ENCODE measurements around the gene KIAA2012.

Gene KIAA2012

DNA sequence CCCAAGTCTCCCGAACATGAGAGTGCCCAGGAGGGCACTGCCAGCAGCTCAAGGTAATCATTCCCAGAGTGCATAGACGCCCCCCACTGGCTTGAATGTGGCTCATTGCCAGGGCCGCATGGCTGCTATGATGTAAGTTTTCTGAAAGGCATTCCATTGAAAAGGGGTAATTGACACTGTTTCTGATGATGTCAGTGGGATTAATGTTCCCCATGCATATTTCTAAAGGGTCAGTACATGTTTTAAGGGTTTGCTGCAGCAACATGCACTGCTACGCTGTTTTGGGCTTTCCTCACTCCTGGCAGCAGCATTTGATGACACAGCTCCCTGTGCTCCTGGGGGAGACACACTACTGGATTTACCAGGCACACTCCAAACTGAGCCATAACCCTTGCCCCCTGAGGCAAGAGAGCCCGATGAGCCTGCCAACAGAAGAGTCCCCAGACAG lies 36.7 kb downstream of the KIAA2012 start:
- DNase-seq (ENCODE audit: low read depth): peak; percentile 88
- TF ChIP-seq, protein P1, sequence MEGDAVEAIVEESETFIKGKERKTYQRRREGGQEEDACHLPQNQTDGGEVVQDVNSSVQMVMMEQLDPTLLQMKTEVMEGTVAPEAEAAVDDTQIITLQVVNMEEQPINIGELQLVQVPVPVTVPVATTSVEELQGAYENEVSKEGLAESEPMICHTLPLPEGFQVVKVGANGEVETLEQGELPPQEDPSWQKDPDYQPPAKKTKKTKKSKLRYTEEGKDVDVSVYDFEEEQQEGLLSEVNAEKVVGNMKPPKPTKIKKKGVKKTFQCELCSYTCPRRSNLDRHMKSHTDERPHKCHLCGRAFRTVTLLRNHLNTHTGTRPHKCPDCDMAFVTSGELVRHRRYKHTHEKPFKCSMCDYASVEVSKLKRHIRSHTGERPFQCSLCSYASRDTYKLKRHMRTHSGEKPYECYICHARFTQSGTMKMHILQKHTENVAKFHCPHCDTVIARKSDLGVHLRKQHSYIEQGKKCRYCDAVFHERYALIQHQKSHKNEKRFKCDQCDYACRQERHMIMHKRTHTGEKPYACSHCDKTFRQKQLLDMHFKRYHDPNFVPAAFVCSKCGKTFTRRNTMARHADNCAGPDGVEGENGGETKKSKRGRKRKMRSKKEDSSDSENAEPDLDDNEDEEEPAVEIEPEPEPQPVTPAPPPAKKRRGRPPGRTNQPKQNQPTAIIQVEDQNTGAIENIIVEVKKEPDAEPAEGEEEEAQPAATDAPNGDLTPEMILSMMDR (conservative IDR thresholded peaks at IDR 0.05; ENCODE audit: control insufficient read depth, insufficient read depth, low read depth, low read length): no peak
- H3K4me3 ChIP-seq (ENCODE audit: control insufficient read depth, low read depth, low read length): no peak overlapping the region

DNA sequence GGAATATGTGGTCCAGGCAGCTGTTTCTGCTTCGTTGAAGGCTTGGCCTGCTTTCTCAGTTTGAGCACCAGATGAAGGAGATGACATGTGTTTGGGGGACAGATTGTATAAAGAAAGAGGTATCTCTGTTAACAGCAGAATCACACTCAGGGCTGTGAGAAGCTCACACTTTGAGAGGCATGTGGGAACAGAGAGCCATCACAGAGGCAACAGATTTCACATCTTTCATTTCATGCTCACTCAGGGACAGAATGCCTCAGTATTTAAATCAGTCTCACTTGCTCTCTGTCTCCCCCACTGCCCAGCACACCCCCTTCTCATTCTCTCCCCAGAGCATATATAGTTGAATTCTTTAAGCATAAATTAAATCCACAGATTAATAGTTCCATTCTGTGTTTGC lies 37.4 kb downstream of the KIAA2012 start:
- no peak for DNase-seq (ENCODE audit: low read depth)
- H3K4me3 ChIP-seq (ENCODE audit: control insufficient read depth, low read depth, low read length): no peak overlapping the region
- TF ChIP-seq, protein P1 (conservative IDR thresholded peaks at IDR 0.05; ENCODE audit: control insufficient read depth, insufficient read depth, low read depth, low read length): no peak

DNA sequence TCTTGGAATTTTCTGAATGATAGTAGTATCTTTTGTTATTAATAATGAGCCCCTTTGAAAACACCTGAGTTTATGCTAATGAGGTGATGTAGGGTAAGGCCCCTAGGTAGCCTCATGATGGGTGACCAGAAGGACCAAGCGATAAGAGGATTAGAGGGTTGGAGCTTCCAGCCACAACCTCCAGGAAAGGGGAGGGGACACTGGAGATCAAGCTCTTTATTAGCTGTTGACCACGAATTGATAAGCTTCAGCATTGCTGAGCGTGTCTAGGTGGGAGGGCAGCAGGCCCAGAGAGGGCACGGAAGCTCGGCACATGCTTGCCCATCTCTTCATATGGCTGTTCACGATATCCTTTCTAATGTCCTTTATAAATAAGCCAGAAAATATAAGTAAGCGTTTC lies 39.0 kb downstream of the KIAA2012 start:
- no peak for DNase-seq (ENCODE audit: low read depth)
- TF ChIP-seq, protein P1 (conservative IDR thresholded peaks at IDR 0.05; ENCODE audit: control insufficient read depth, insufficient read depth, low read depth, low read length): no peak
- no peak overlapping the region for H3K4me3 ChIP-seq (ENCODE audit: control insufficient read depth, low read depth, low read length)

DNA sequence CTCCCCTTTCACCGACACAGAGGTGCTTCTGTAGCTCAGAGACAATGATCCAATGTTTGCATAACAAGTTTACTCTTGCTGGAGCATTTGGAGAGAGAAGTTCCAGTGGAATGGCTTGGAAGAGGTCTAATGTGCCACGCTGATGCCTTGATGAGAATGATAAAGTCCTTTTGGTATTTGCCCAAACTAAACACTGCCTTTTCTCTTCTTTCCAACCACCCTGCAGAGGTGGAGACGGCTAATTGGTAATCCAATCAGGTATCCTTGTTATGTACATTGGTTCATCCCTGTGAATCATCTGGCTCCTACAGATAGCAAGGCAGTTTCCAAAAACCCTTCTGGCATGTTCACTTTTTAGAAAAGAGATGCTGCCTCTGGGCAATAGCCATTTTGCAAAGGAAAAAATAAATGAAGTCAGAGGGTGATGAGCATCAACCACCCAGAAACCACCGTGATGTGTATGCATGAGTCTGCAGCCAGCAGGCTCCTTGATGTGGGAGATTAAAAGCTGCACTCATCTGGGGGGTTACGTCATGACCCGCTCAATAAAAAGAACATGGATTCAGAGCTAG lies 40.6 kb downstream of the KIAA2012 start:
- TF ChIP-seq, protein P1 (conservative IDR thresholded peaks at IDR 0.05; ENCODE audit: control insufficient read depth, insufficient read depth, low read depth, low read length): no peak
- no peak overlapping the region for H3K4me3 ChIP-seq (ENCODE audit: control insufficient read depth, low read depth, low read length)
- DNase-seq (ENCODE audit: low read depth): peak; percentile 86

DNA sequence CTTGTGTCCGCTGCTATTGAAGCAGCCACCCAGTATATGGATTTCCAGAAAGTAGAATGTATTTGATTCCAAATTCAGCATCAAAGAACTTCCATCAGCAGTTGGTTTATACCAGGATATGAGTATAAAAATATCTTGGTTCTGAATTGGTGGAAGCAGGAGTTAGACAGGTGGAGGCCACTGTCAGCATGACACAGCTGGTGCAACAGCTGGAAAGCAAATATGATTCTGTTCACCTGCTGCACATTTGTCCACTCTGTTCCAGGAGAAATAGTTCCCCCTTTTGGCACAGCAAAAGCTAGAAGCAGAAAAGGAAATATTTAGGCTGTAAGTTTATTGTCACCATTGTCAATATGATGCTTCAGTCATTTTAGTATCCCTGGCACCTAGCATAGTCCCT lies 41.2 kb downstream of the KIAA2012 start:
- DNase-seq (ENCODE audit: low read depth): no peak
- TF ChIP-seq, protein P1 (conservative IDR thresholded peaks at IDR 0.05; ENCODE audit: control insufficient read depth, insufficient read depth, low read depth, low read length): no peak
- H3K4me3 ChIP-seq (ENCODE audit: control insufficient read depth, low read depth, low read length): no peak overlapping the region

DNA sequence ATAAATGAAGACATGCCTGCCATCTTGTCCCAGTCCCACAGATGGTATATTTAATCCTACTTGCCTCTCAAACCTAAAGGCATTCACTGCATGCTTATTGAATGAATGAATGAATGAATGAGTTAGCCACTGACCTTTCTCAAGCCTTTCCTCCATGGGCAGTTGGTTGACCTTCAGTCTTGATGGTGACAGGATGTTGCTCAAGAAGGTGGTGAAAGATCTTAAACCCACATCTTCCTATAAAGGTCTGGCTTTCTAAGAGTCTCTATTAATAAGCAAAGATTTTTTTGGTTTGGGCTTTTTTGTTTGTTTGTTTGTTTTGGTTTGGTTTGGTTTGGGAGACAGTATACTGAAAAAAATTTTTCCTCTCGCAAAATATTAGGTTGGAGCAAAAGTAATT lies 41.7 kb downstream of the KIAA2012 start:
- H3K4me3 ChIP-seq (ENCODE audit: control insufficient read depth, low read depth, low read length): no peak overlapping the region
- TF ChIP-seq, protein P1 (conservative IDR thresholded peaks at IDR 0.05; ENCODE audit: control insufficient read depth, insufficient read depth, low read depth, low read length): no peak
- peak; percentile 50 for DNase-seq (ENCODE audit: low read depth)

Data from fibroblast of mammary gland (primary cell).